Liver (tissue), 9 donors: Measurements from ENCODE around the gene ATG2A. TPM values are rescaled to one million over a fixed set of nuclear protein-coding genes. Genes with fewer than 3 reads are reported as not detected.

Experiments
- DNase-seq: peaks from one replicate; pipeline ENCODE4 v3.0.0-alpha.2; 2017; ENCODE audit warnings: low spot score
- H3K27ac ChIP-seq, 2 donors: one replicate each; pipeline ENCODE4 v1.7.0; 2013; ENCODE audit warnings: inconsistent platforms in 2 of 2, low read length in 2 of 2, control low read depth in 1 of 2, low read depth in 1 of 2, mild to moderate bottlenecking in 1 of 2
- H3K27me3 ChIP-seq, 4 donors: one replicate each; pipeline versions ENCODE4 v1.6.1 to v1.7.0; 2013; ENCODE audit warnings: low read length in 3 of 4, inconsistent platforms in 1 of 4, mild to moderate bottlenecking in 1 of 4, moderate library complexity in 1 of 4; ENCODE audit not compliant: control insufficient read depth in 4 of 4, insufficient read depth in 4 of 4
- H3K36me3 ChIP-seq, 4 donors: one replicate each; pipeline versions ENCODE4 v1.6.1 to v1.7.0; 2013; ENCODE audit warnings: low read length in 3 of 4, mild to moderate bottlenecking in 3 of 4, low read depth in 1 of 4, moderate library complexity in 1 of 4; ENCODE audit not compliant: control insufficient read depth in 4 of 4, insufficient read depth in 3 of 4
- H3K4me1 ChIP-seq, 4 donors: one replicate each; pipeline versions ENCODE4 v1.6.1 to v1.7.0; 2013; ENCODE audit warnings: low read length in 3 of 4, mild to moderate bottlenecking in 3 of 4, moderate library complexity in 1 of 4; ENCODE audit not compliant: control insufficient read depth in 4 of 4, insufficient read depth in 4 of 4
- H3K4me3 ChIP-seq, 3 donors: one replicate each; pipeline versions ENCODE4 v1.6.1 to v1.7.0; 2013; ENCODE audit warnings: low read length in 3 of 3, control low read depth in 1 of 3, low read depth in 1 of 3, mild to moderate bottlenecking in 1 of 3
- H3K9ac ChIP-seq, 2 donors: one replicate each; pipeline ENCODE4 v1.7.0; 2013; ENCODE audit warnings: low read length in 2 of 2, mild to moderate bottlenecking in 2 of 2, moderate library complexity in 2 of 2, control low read depth in 1 of 2, low read depth in 1 of 2
- H3K9me3 ChIP-seq, 4 donors: one replicate each; pipeline versions ENCODE4 v1.6.1 to v1.7.0; 2013; ENCODE audit warnings: low read length in 3 of 4; ENCODE audit not compliant: control insufficient read depth in 4 of 4
- ATF3 ChIP-seq: IDR thresholded peaks from 2 replicates; pipeline ENCODE4 v1.6.1; 2016; ENCODE audit warnings: antibody characterized with exemption
- EGR1 ChIP-seq, 2 donors: IDR thresholded peaks; 2 replicates each; pipeline ENCODE4 v1.6.1; 2016 to 2018; ENCODE audit warnings: antibody characterized with exemption in 2 of 2, low read depth in 2 of 2
- FOXA2 ChIP-seq: IDR thresholded peaks from 2 replicates; pipeline ENCODE4 v1.6.1; 2016; ENCODE audit warnings: antibody characterized with exemption
- HNF4G ChIP-seq: IDR thresholded peaks from 2 replicates; pipeline ENCODE4 v1.6.1; 2016; ENCODE audit warnings: antibody characterized with exemption
- JUND ChIP-seq, 2 donors: IDR thresholded peaks; 2 replicates each; pipeline ENCODE4 v1.6.1; 2016; ENCODE audit warnings: antibody characterized with exemption in 2 of 2
- MAX ChIP-seq: IDR thresholded peaks from 2 replicates; pipeline ENCODE4 v1.6.1; 2016; ENCODE audit warnings: antibody characterized with exemption
- NR2F2 ChIP-seq: IDR thresholded peaks from 2 replicates; pipeline ENCODE4 v1.6.1; 2016; ENCODE audit warnings: antibody characterized with exemption
- RAD21 ChIP-seq, 2 donors: IDR thresholded peaks; 2 replicates each; pipeline ENCODE4 v1.6.1; 2016; ENCODE audit warnings: antibody characterized with exemption in 2 of 2, mild to moderate bottlenecking in 2 of 2
- REST ChIP-seq: IDR thresholded peaks from 2 replicates; pipeline ENCODE4 v1.6.1; 2016; ENCODE audit warnings: antibody characterized with exemption, mild to moderate bottlenecking
- SP1 ChIP-seq: IDR thresholded peaks from 2 replicates; pipeline ENCODE4 v1.6.1; 2018; ENCODE audit warnings: antibody characterized with exemption, mild to moderate bottlenecking
- TAF1 ChIP-seq: conservative IDR thresholded peaks from 2 replicates; pipeline ENCODE4 v1.6.1; 2016; ENCODE audit warnings: antibody characterized with exemption, mild to moderate bottlenecking
- WGBS: extraction: QIAGEN DNeasy Blood & Tissue Kit; methylation state at CpG from one replicate; pipeline ENCODE4 v1.1.7; 2013; 5-methylcytosine and 5-hydroxymethylcytosine counted together
- polyA plus RNA-seq, 2 donors: library from polyadenylated mRNA; stranded (reverse) in 1 of 2; unstranded in 1 of 2; fragments of 200-250 nt in 1 of 2; fragments of >200 nt in 1 of 2; fragmentation: Nextera tagmentation in 1 of 2; extraction: Ambion mirVana in 1 of 2; gene quantifications; one replicate each; pipeline versions ENCODE4 v1.2.1 to v1.2.3, GENCODE V29; 2013 to 2015
- total RNA-seq, 2 donors: library from RNA; depleted of rRNA; stranded (reverse); fragments of >200 nt; gene quantifications; one replicate each; pipeline ENCODE4 v1.2.3, GENCODE V29; 2014
- TF ChIP-seq, protein P1 (sequence below): IDR thresholded peaks from 2 replicates; pipeline ENCODE4 v1.6.1; 2016; ENCODE audit warnings: antibody characterized with exemption
- donor health status: healthy.
- donor health status: healthy.
- donor health status: healthy.
- donor health status: healthy.
- donor health status: healthy.

The ATG2A gene
- total and polyA plus RNA-seq, 4 donors: 15.6 to 34.1 (median 23.0) TPM

GRCh38 chr11:64868904-64869570, 48.0 kb downstream of the ATG2A start:
- Histone ChIP-seq H3K27me3 (no peaks in the 10 kb centered on the region), H3K4me1 (peaks cover 31 to 67% (median 58%) of the 10 kb centered on the region in 4 donors), H3K4me3 (no peak overlapping the region), H3K9me3 (no peaks in the 10 kb centered on the region), H3K9ac (no peak overlapping the region), H3K27ac (peak overlapping the region; percentile 39 to 75), H3K36me3 (no peaks in the 10 kb centered on the region)
- TF ChIP-seq, protein P1, sequence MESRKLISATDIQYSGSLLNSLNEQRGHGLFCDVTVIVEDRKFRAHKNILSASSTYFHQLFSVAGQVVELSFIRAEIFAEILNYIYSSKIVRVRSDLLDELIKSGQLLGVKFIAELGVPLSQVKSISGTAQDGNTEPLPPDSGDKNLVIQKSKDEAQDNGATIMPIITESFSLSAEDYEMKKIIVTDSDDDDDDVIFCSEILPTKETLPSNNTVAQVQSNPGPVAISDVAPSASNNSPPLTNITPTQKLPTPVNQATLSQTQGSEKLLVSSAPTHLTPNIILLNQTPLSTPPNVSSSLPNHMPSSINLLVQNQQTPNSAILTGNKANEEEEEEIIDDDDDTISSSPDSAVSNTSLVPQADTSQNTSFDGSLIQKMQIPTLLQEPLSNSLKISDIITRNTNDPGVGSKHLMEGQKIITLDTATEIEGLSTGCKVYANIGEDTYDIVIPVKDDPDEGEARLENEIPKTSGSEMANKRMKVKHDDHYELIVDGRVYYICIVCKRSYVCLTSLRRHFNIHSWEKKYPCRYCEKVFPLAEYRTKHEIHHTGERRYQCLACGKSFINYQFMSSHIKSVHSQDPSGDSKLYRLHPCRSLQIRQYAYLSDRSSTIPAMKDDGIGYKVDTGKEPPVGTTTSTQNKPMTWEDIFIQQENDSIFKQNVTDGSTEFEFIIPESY: no peak
- no peak for TF ChIP-seq NR2F2
- no peak for DNase-seq
- 71% methylated on average over 21 of the region's 21 CpGs for WGBS

DNA sequence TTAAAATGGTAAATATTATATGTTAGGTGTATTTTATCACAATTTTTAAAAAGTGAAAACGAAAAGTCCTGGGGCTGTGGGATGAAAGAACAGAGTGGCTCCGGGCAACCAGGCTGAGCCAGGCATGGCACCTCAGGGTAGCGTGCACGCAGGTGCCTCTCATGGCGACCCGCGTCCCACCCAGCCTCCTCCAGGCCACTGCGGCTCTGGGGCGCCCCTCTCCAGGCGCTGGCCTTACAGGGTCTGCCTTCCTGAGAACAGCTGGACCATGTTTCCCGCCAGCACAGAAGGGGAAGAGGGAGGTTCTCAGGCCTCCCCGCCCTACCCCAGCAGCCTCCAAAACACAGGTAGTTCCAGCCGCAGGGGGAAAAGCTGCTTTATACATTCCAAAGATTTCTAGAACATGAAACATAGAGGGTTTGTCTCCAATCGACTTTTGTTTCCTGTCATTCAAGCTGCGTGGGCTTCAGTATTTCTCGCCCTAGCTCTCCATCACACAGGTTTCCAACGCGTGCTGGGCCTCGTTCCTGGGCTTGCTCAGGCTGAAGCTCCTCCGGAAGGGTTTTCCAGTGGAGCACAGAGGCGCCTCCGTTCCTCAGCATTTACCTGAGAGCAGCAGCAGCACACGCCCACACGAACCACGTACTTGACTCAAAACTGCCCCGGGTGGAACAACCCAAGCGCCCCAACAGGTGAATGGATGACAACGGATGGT, 49.1 kb downstream of the ATG2A start:
- 92% methylated on average over 28 of the region's 28 CpGs for WGBS
- no peaks in the 10 kb centered on the region for H3K9me3 ChIP-seq
- peaks cover 31 to 71% (median 62%) of the 10 kb centered on the region in 4 donors for H3K4me1 ChIP-seq
- TF ChIP-seq ATF3 (no peak), JUND (IDR thresholded peaks at IDR 0.05) (no peak), REST (no peak), RAD21 (IDR thresholded peaks at IDR 0.05) (no peak), MAX (no peak), SP1 (no peak), FOXA2 (no peak), HNF4G (no peak), EGR1 (IDR thresholded peaks at IDR 0.05; ENCODE audit: low read depth in 2 of 2) (no peak), TAF1 (no peak)
- TF ChIP-seq, protein P1: no peak
- no peak overlapping the region for H3K9ac ChIP-seq
- no peak overlapping the region for H3K4me3 ChIP-seq
- H3K36me3 ChIP-seq: no peaks in the 10 kb centered on the region
- no peak for DNase-seq
- H3K27me3 ChIP-seq: no peaks in the 10 kb centered on the region
- no peak overlapping the region for H3K27ac ChIP-seq
